ENCODE measurements around the gene TOM1L2.
"Not testable (repeated sequence)": the region's sequence is repeated elsewhere in the genome, so short reads cannot be mapped to it uniquely, and the experiment has no call there.

The TOM1L2 gene

GRCh38 chr17:17921192-17922069, 50.8 kb downstream of the TOM1L2 start:
- DNase-seq = no peak

GRCh38 chr17:17919169-17920107, 52.8 kb downstream of the TOM1L2 start:
- DNase-seq = peak; percentile 67

GRCh38 chr17:17917394-17917793, 54.8 kb downstream of the TOM1L2 start:
- DNase-seq = no peak

GRCh38 chr17:17915183-17915582, 57.0 kb downstream of the TOM1L2 start:
- DNase-seq = no peak

GRCh38 chr17:17913695-17914332, 58.4 kb downstream of the TOM1L2 start:
- DNase-seq = peak; percentile 95

GRCh38 chr17:17912336-17912735, 59.9 kb downstream of the TOM1L2 start:
- not testable (repeated sequence) for DNase-seq

GRCh38 chr17:17911001-17911613, 61.1 kb downstream of the TOM1L2 start:
- no peak for DNase-seq

GRCh38 chr17:17910060-17910459, 62.1 kb downstream of the TOM1L2 start:
- no peak for DNase-seq

GRCh38 chr17:17909078-17909477, 63.1 kb downstream of the TOM1L2 start:
- no peak for DNase-seq

GRCh38 chr17:17907469-17907868, 64.7 kb downstream of the TOM1L2 start:
- no peak for DNase-seq

GRCh38 chr17:17906418-17907215, 65.6 kb downstream of the TOM1L2 start:
- no peak for DNase-seq

- DNase-seq = no peak
Measured at GRCh38 chr17:17905036-17905320, 67.2 kb downstream of the TOM1L2 start.

- no peak for DNase-seq
Measured at GRCh38 chr17:17904166-17905035, 67.8 kb downstream of the TOM1L2 start.

GRCh38 chr17:17902877-17903276, 69.3 kb downstream of the TOM1L2 start:
- no peak for DNase-seq

- DNase-seq = no peak
Measured at GRCh38 chr17:17902376-17902775, 69.8 kb downstream of the TOM1L2 start.

- peak; percentile 65 for DNase-seq
Measured at GRCh38 chr17:17900615-17901520, 71.3 kb downstream of the TOM1L2 start.

GRCh38 chr17:17899486-17899885, 72.7 kb downstream of the TOM1L2 start:
- no peak for DNase-seq

- no peak for DNase-seq
Measured at GRCh38 chr17:17898673-17899072, 73.5 kb downstream of the TOM1L2 start.

GRCh38 chr17:17897442-17897841, 74.8 kb downstream of the TOM1L2 start:
- DNase-seq = no peak

GRCh38 chr17:17896746-17897145, 75.5 kb downstream of the TOM1L2 start:
- no peak for DNase-seq

Measured in NCI-H1105 (cell line).